NCI-H2227 (cell line): ENCODE data around the gene HOXD1.

Experiments used
- DNase-seq: peaks from one replicate; lab custom pipeline; 2025; ENCODE audit not compliant: unreplicated experiment; lab: John Stamatoyannopoulos, UW

Gene HOXD1

GRCh38 chr2:176187899-176188773, at the start of gene HOXD1:
HOXD1 (plus strand) TSS chr2:176188668; CDS start chr2:176188802, 134 bp downstream.
- DNase-seq, result peak; percentile 23

- no peak for DNase-seq
Observed at GRCh38 chr2:176138923-176139660, 49.4 kb upstream of the HOXD1 start.

- no peak for DNase-seq
Observed at GRCh38 chr2:176139661-176140512, 48.6 kb upstream of the HOXD1 start.

- peak; percentile 88 for DNase-seq
Observed at GRCh38 chr2:176140513-176141317, 47.8 kb upstream of the HOXD1 start.

GRCh38 chr2:176142281-176142680, 46.2 kb upstream of the HOXD1 start:
- DNase-seq, result no peak

DNA sequence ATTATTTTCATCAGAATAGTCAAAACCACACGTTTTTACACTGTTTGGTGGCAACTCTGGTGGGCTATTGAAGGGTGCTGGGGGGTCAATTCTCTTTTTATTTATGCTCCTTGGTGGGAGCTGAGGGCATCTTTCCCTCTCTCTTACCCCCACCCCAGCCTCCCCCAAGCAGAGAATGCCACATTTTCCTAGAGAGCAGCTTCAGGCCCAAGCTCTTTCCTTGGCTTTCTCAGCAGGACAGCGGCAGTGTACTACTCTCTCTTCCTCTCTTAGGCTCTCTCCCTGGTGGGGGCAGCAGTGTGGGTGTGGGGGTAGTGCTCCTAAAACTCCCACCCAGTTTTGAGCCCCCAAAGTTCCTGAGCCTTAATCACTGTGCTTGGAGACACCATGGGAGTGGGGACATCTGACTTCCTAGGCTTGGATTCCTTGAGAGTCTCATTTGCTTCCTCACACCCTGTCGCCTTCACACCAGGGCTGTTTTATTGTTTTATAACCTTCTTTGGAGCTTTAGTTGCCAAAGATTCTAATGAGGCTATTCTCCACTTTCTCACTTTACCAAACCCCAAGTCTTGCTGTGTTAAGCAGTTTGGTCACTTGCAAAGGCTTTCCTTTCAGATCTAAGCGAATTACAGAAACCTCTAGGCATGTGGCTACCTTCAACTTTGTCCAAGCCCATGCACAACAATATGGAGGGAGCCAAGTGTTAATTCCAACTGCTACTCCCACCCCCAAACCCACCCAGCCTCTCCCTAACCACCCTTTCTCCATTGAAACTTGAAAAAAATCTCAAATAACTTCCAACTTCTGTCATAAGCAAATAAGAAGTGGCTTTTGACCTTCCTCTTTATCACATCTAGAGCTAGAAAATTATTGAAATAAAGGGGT, 43.1 kb upstream of the HOXD1 start:
- no peak for DNase-seq

- no peak for DNase-seq
Observed at GRCh38 chr2:176146101-176146500, 42.4 kb upstream of the HOXD1 start.

GRCh38 chr2:176146645-176147044, 41.8 kb upstream of the HOXD1 start:
- DNase-seq, result no peak

DNA sequence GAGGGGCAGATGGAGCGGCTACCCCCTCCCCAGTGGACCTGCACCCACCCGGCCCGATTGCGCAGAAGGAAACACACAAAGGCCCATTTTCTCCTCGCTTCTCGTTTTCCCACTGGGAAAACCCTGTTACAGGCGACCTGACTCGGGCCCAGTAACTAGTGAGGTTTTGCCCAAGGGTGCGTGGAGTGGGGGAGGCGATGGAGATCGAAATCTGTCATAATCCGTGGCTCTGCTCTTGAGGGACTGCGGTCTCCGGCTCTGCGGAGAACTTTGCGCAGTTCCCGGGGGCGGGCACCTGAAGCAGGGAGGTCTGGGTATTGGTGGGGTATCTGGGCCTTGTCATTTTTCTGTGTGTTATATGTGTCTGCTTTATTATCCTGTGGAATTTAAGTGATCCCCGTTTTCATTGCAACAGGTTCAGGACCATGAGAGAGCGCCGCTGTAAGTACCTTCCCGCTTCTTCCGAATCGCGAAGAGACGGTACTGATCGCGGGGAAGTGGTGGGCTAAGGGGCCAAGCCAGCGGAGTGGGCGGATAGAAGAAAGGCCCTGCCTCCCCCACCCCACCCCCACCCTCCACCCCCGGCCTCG, 41.2 kb upstream of the HOXD1 start:
- DNase-seq, result no peak

DNA sequence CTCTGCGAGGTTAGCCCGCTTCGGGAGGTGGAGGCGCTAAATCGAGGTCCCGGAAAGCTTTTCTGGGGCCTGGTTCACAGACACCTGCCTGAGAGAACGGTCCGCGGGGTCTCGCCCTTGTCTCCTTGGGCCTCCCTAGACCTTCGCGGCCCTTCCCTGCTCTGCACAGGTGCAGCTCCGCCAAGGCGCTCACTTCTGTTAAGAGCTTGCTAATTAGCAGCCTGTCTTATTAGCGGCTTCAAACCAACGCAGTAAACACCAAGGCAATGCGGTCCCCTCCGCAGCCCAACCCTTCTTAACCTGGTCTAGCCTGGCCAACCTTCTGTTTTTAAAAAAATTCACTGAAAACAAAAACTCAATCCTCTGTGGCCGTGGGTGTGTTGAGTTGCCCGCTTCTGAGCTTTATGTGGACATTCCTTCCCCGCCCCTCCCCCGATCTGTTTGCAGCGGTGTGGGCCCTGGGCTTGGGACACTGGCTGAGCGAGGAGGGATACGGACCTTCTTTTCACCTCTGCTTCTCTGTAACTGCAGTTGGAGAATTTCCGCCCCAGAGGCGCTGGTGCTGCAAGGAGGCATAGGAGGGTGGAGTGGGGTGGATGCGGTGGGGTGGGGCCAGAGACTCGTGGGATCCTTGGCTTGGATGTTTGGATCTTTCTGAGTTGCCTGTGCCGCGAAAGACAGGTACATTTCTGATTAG, 40.5 kb upstream of the HOXD1 start:
- no peak for DNase-seq

GRCh38 chr2:176148751-176149421, 39.6 kb upstream of the HOXD1 start:
- no peak for DNase-seq

GRCh38 chr2:176149481-176149938, 39.0 kb upstream of the HOXD1 start:
- DNase-seq, result no peak

DNA sequence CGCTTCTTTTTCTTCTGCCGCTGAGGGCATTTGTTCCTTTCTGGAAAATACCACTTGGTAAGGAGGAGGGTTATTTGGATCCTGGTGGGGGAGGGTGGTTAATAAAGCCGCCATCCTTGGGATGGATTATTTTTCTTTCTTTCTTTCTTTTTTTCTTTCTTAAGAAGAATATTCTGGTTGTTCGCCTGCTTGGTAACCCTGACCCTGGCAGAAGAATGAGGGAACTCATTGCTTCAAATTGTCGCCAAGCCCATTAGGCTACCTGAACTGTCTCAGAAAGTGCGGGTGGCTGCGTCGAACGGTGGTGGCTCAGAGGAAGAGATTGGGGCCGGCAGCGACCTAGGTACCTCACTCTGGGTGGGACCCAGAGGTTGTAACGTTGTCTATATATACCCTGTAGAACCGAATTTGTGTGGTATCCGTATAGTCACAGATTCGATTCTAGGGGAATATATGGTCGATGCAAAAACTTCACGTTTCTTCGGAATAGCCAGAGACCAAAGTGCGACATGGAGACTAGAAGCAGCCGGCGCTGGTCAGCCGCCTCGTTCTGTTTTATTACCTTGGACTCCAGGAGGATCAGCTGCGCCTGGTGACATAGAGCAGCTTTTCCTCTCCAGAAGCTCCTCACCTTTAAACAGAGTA, 38.4 kb upstream of the HOXD1 start:
- DNase-seq, result no peak

- DNase-seq, result no peak
Observed at GRCh38 chr2:176150584-176151441, 37.7 kb upstream of the HOXD1 start.

DNA sequence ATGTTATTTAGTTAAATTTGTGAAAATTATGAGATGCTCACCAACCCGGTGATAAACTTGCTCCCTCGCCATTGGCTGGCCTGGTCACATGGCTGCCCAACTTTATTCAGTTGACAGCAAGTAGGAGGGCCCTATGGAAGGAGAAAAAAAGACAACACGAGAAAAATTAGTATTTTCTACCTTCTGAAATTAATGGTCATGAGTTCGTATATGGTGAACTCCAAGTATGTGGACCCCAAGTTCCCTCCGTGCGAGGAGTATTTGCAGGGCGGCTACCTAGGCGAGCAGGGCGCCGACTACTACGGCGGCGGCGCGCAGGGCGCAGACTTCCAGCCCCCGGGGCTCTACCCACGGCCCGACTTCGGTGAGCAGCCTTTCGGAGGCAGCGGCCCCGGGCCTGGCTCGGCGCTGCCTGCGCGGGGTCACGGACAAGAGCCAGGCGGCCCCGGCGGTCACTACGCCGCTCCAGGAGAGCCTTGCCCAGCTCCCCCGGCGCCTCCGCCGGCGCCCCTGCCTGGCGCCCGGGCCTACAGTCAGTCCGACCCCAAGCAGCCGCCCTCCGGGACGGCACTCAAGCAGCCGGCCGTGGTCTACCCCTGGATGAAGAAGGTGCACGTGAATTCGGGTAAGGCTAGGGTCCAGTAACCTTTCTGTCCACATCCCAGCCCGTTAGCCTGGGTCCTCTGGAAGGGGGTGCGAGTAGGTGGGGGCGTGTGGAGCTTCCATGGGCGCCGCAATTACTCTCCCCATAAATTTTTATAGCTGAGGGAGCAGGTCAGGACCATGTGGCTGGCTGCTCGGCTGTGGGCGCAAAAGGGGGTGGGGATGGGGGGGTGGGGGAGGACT, 36.8 kb upstream of the HOXD1 start, which contains the start of gene HOXD4:
Gene HOXD4 (plus strand): TSS at position 109 of the 846 bp plus-strand sequence. CDS start 84 bp downstream, at position 193.
- no peak for DNase-seq
